ENCODE data around the gene KCNE3. TPM values are rescaled to one million over a fixed set of nuclear protein-coding genes. Genes with fewer than 3 reads are reported as not detected.

Gene KCNE3
- total and polyA plus RNA-seq, 8 donors, result 3.6 to 35.1 (median 10.6) TPM

DNA sequence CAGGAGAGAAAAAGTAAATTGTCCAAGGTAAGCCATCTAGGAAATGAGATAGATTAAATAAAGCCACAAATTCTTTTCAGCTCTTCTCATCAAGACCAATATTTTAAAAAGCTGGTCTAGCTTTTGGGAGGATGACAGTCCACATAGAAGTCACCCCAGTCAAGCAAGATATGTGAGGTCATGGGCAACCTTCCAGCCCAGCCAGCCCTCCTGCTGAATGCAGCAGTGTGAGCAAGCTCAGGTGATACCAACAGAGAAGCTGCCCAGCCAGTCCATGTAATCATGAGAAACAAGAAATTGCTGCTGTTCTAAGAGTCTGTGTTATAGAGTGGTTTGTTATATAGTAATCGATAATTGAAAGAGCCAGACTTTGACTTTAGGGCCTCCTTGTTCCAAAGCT lies 28.7 kb downstream of the KCNE3 start:
- no peak for DNase-seq
- H3K36me3 ChIP-seq, result no peaks in the 10 kb centered on the region
- H3K27ac ChIP-seq, result no peak overlapping the region
- H3K4me1 ChIP-seq, result peaks cover 0 to 16% (median 10%) of the 10 kb centered on the region in 4 donors
- H3K27me3 ChIP-seq, result no peaks in the 10 kb centered on the region
- WGBS, 5 donors, result 92 to 100% (median 96%) methylated on average over 1 of the region's 1 CpG
- H3K4me3 ChIP-seq, result no peak overlapping the region
- no peak for TF ChIP-seq POLR2A (IDR thresholded peaks at IDR 0.05)
- H3K9me3 ChIP-seq, result no peaks in the 10 kb centered on the region
- intact Hi-C loops (cut with DNase I; ENCODE audit: low total_unique reads), result no loop called here

- TF ChIP-seq, protein P1, sequence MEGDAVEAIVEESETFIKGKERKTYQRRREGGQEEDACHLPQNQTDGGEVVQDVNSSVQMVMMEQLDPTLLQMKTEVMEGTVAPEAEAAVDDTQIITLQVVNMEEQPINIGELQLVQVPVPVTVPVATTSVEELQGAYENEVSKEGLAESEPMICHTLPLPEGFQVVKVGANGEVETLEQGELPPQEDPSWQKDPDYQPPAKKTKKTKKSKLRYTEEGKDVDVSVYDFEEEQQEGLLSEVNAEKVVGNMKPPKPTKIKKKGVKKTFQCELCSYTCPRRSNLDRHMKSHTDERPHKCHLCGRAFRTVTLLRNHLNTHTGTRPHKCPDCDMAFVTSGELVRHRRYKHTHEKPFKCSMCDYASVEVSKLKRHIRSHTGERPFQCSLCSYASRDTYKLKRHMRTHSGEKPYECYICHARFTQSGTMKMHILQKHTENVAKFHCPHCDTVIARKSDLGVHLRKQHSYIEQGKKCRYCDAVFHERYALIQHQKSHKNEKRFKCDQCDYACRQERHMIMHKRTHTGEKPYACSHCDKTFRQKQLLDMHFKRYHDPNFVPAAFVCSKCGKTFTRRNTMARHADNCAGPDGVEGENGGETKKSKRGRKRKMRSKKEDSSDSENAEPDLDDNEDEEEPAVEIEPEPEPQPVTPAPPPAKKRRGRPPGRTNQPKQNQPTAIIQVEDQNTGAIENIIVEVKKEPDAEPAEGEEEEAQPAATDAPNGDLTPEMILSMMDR (IDR thresholded peaks at IDR 0.05), result no peak
- no peak for TF ChIP-seq EP300 (IDR thresholded peaks at IDR 0.05)
- no peak for TF ChIP-seq POLR2AphosphoS5 (IDR thresholded peaks at IDR 0.05)
- TF ChIP-seq POLR2A (IDR thresholded peaks at IDR 0.05), result no peak
- 92 to 100% (median 97%) methylated on average over 1 of the region's 1 CpG for WGBS, 5 donors
- no peaks in the 10 kb centered on the region for H3K36me3 ChIP-seq
- H3K27me3 ChIP-seq, result no peaks in the 10 kb centered on the region
- intact Hi-C loops (cut with DNase I; ENCODE audit: low total_unique reads), result no loop called here
- H3K4me3 ChIP-seq, result no peak overlapping the region
- H3K9me3 ChIP-seq, result no peaks in the 10 kb centered on the region
- DNase-seq, result no peak
- no peak overlapping the region for H3K27ac ChIP-seq
- peaks cover 0 to 5% (median 0%) of the 10 kb centered on the region in 4 donors for H3K4me1 ChIP-seq
These were observed 29.8 kb downstream of the KCNE3 start for GRCh38 chr11:74437441-74438042.

DNA sequence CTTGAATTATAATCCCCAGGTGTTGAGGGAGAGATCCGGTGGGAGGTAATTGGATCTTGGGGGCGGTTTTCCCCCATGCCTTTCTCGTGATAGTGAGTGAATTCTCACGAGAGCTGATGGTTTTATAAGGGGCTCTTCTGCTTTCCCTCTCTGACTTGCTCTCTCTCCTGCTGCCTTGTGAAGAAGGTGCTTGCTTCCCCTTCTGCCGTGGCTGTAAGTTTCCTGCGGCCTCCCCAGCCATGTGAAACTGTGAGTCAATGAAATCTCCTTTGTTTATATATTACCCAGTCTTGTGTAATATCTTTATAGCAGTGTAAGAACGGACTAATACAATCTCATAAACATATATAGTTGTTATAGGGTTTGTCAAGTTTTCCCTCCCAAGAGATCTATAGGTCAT lies 32.8 kb downstream of the KCNE3 start:
- no peak for TF ChIP-seq POLR2AphosphoS5 (IDR thresholded peaks at IDR 0.05)
- no peak for TF ChIP-seq EP300 (IDR thresholded peaks at IDR 0.05)
- TF ChIP-seq, protein P1 (IDR thresholded peaks at IDR 0.05), result no peak
- no peak for TF ChIP-seq POLR2A (IDR thresholded peaks at IDR 0.05)
- Histone ChIP-seq H3K4me1 (no peaks in the 10 kb centered on the region), H3K4me3 (no peak overlapping the region), H3K27me3 (no peaks in the 10 kb centered on the region), H3K36me3 (no peaks in the 10 kb centered on the region), H3K27ac (no peak overlapping the region), H3K9me3 (no peaks in the 10 kb centered on the region)
- DNase-seq, result no peak
- 50 to 74% (median 63%) methylated on average over 7 of the region's 7 CpGs for WGBS, 5 donors
- intact Hi-C loops (cut with DNase I; ENCODE audit: low total_unique reads), result no loop called here

DNA sequence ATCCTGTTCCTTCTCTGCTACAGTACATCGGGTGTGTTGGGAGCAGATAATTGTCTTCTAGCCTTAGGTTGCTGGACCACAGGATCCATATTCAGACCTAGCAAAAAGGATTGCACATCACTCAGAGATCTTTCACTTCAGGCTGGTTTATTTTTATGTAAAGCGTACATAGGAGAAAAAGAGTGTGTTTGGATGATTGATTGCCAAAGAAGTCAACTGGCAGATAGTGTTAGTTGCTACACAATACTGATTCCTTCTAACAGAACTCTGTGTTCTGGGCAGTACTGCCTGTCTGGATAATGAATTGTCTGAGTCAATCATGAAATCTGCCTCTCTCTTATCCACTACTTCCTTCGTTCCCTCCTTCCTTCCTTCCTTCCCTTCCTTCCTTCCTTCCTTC lies 38.1 kb downstream of the KCNE3 start:
- H3K9me3 ChIP-seq, result peaks cover 0 to 15% (median 4%) of the 10 kb centered on the region in 4 donors
- DNase-seq, result no peak
- no peak overlapping the region for H3K27ac ChIP-seq
- no peaks in the 10 kb centered on the region for H3K4me1 ChIP-seq
- 75 to 85% (median 81%) methylated on average over 2 to 3 of the region's 3 CpGs for WGBS, 5 donors
- no peak overlapping the region for H3K4me3 ChIP-seq
- intact Hi-C loops (cut with DNase I; ENCODE audit: low total_unique reads), result no loop called here
- no peaks in the 10 kb centered on the region for H3K36me3 ChIP-seq
- H3K27me3 ChIP-seq, result no peaks in the 10 kb centered on the region
- TF ChIP-seq, protein P1 (IDR thresholded peaks at IDR 0.05), result no peak
- TF ChIP-seq POLR2AphosphoS5 (IDR thresholded peaks at IDR 0.05), result no peak
- no peak for TF ChIP-seq EP300 (IDR thresholded peaks at IDR 0.05)
- TF ChIP-seq POLR2A (IDR thresholded peaks at IDR 0.05), result no peak

DNA sequence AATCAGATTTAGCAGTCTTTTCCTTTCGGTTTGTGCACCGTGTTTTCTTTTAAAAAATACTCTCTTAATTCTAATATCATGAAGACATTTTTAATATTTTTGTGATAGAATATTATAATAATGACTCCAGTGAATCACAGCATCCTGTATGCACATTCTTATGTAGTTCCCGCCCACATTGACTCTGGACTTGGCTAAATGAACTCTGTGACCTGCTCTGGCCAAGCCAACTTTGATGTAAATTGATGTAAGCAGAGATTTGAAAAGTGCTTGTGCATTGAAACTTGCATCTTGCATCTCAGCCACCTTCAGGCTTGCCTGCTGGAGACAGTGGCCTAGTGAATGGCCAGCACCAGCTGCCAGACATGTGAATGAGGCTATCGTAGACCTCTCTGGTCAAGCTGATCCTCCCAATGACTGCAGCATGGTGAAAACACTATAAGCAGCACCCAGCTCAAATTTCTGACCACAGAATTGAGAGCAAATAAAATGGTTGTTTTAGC lies 39.9 kb downstream of the KCNE3 start:
- 89 to 94% (median 92%) methylated on average over 4 of the region's 4 CpGs for WGBS, 5 donors
- Histone ChIP-seq H3K4me3 (no peak overlapping the region), H3K36me3 (no peaks in the 10 kb centered on the region), H3K27ac (no peak overlapping the region), H3K4me1 (no peaks in the 10 kb centered on the region), H3K9me3 (peaks cover 0 to 15% (median 4%) of the 10 kb centered on the region in 4 donors), H3K27me3 (no peaks in the 10 kb centered on the region)
- DNase-seq, result no peak
- intact Hi-C loops (cut with DNase I; ENCODE audit: low total_unique reads), result no loop called here
- no peak for TF ChIP-seq POLR2A (IDR thresholded peaks at IDR 0.05)
- TF ChIP-seq EP300 (IDR thresholded peaks at IDR 0.05), result no peak
- TF ChIP-seq, protein P1 (IDR thresholded peaks at IDR 0.05), result no peak
- no peak for TF ChIP-seq POLR2AphosphoS5 (IDR thresholded peaks at IDR 0.05)
